ENCODE measurements around the gene PITPNM1.
"Not testable (repeated sequence)": the region's sequence is repeated elsewhere in the genome, so short reads cannot be mapped to it uniquely, and the experiment has no call there.

PITPNM1 gene

DNA sequence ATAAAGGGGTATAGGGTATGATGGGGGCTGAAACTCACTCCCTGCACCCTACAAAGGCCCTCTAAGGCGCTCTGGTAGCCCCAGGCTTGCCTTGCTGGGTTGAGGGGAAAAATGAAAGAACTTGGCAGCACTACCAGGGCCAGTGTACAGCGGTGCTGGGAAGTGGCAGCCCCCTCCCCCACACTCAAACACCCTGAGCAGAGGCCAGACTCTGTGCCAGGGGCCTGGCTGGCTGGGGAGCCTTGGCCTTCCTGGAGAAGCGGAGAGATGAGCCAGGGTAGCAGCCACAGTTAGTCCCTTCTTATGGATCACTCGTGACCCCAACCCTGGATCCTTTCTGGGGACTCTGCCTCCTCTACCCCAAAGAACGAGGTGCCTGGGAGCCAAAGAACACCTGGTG is 38.8 kb downstream of the PITPNM1 start:
- no peak for DNase-seq (ENCODE audit: low read depth in 2 of 2)

DNA sequence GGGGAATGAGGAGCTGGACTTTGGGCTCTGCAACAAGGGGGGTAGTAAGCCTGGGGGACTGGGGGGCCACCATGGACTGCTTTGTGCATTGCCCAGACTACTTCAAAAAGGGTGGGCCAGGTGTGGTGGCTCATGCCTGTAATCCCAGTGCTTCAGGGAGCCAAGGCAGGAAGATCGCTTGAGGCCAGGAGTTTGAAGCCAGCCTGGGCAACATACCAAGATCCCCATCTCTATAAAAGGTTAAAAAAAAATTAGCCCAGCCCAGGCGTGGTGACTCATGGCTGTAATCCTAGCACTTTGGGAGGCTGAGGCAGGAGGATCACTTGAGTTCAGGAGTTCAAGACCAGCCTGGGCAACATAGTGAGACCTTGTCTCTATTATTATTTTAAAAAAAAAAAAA is 39.6 kb downstream of the PITPNM1 start:
- not testable (repeated sequence) for DNase-seq (ENCODE audit: low read depth in 2 of 2)

DNA sequence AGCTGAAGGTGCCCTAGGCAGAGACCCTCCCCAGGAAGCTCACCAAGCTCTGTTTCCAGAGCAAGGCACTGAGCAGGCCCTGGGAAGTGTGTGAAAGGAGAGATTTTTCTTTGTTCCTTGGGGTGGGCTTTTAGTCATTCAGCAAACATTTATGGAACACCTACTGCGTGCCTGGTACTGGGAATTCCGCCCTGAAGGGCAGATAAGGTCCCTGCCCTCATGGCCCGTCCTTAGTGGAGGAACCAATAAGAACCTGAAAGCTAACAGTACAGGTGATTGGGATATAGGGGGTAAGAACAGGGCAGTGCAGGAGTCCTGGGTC is 40.0 kb downstream of the PITPNM1 start:
- DNase-seq (ENCODE audit: low read depth in 2 of 2), result no peak

DNA sequence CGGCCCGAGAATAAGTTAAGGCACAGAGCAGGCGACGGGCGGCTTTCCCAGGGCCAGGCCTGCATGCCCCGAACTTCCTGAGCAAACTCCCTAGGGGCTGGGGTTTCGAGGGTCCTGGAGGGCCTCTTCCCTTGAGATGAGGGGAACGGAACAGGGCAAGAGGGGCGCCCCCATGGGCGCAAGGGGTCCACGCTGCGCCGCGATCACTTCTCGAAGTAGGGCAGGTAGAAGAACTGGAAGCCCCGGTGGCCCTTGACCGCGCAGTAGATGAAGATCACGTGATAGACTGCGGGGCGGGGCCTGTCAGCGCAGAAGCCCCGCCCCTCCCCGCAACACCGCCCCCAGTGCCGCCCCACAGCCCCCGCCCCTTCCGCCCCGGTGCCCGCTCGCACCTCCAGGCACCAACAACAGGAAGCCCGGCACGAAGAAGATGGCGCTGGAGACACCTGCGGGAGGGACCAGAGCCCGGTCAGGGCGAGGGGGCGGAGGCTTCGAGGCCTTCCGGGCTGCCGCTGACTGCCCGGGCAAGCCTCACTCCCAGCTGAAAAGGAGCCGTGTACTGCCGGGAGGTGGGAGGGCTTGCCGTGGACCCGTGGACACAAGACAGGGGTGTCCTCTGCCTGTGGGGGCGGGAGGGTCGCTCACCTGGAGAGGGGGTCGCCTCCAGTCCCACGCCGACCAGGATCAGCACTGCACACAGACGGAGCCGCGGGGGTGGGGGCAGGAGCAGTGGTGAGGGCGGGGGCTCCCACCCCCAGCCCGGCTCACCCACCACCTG is 40.6 kb downstream of the PITPNM1 start:
- peak; percentile 75 to 84 for DNase-seq (ENCODE audit: low read depth in 2 of 2)

DNA sequence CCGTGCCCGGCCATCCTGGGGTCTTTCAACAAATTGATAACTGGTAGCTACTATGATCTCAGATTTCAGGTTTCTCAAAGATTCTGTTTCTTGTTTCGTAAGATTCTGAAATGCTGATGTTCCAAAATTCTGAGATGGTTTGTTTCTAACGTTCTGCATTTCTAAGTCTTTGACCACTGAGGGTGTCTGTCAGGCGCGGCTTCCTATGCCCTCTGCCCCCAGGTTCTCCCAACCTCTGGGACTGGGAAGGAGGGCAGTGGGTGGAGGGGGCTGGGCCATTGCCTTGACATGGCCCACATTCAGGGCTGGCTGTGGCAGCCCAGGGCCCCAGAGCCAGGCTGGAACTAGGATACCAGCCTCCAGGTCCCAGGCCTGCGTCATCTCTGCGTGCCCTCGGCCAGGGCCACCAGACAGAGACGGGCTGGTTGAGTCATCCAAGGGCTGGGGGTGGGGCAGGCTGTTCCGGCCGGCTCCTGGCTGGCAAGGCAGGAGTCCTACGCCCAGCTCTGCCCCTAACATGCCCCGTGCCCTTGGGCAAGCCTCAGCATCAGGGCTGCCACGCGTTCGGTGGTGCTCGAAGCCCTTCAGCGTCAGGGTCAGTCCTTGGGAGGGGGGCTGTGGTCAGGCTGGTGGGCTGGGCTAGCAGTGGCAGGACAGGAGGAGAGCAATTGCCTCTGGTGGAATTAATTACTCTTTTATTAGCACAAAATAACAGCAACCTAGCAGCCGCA is 41.3 kb downstream of the PITPNM1 start:
- DNase-seq (ENCODE audit: low read depth in 2 of 2), result no peak

DNA sequence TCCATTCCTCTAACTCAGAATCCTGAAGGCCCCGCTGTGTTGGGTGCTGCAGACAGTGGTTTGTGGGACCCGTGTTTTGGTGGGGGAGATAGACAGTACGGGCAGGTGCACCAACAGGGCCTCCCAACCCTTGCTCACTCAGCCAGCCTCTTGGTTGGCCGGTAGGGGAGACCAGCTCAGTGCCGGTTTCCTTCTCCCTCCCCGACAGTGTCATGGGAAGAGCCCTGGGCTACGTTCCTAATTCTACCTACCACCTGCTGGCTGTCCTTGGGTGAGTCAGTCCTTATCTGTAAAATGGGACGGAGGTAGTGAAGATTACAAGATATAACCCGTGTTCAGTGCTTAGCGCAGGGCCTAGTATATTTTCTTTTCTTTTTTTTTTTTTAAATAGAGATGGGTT is 42.0 kb downstream of the PITPNM1 start:
- DNase-seq (ENCODE audit: low read depth in 2 of 2), result no peak

DNA sequence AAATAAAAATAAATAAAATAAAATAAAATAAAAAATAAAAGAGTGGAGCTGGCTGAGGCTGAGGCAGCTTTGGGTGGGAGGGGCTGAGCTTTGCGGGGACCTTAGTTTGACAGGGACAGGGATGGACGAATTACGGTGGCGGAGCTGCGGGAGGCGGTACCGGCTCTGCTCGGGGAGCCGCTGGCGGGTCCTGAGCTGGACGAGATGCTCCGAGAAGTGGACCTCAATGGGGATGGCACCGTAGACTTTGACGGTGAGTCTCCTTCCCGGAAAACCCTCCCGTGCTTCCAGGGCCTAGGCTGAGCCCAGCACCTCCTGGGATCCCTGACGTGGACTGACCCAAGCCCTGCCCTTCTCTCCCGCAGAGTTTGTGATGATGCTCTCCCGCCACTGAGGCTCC is 46.9 kb downstream of the PITPNM1 start:
- DNase-seq (ENCODE audit: low read depth in 2 of 2), result no peak

DNA sequence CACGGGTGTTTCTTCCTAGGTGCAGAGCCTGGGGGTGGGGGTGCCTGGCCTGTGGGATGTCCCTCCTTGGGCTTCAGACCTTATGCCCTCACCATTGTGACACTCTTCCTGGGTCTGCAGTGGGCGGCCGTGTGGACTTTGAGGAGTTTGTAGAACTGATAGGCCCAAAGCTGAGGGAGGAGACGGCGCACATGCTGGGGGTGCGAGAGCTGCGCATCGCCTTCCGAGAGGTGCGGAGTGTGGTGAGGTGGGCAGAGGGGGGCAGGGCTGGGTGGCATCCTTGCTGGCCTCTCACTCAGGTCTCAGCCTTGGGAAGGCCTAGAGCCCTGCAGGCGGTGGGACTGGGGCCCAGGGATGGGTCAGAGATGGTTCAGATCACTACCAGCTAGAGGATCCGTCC is 47.7 kb downstream of the PITPNM1 start:
- no peak for DNase-seq (ENCODE audit: low read depth in 2 of 2)

DNA sequence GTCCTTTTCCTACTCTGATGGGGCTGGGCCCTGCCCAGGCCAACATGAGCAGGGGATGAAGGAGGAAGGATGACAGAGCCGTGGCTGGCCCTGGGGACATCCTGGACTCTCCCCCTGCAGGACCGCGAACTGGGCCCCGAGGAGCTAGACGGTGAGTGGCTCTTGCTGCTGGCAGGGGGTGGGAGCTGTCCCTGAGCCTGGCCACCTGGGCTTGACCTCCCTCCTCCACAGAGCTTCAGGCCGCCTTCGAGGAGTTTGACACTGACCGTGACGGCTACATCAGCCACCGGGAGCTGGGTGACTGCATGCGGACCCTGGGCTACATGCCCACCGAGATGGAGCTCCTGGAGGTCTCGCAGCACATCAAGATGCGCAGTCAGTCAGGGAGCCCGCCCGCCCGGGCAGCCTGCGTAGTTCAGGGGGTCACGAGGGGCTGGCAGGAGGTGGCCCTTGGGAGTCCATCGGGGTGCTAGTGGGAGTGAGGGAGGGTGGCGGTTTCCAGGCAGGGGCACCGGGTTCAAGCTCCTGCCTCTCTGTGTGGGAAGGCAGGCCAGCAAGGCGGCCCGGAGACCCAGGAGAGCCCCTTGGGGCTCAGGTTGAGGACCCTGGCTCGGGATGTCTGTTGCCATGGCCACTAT is 49.0 kb downstream of the PITPNM1 start:
- no peak for DNase-seq (ENCODE audit: low read depth in 2 of 2)

DNA sequence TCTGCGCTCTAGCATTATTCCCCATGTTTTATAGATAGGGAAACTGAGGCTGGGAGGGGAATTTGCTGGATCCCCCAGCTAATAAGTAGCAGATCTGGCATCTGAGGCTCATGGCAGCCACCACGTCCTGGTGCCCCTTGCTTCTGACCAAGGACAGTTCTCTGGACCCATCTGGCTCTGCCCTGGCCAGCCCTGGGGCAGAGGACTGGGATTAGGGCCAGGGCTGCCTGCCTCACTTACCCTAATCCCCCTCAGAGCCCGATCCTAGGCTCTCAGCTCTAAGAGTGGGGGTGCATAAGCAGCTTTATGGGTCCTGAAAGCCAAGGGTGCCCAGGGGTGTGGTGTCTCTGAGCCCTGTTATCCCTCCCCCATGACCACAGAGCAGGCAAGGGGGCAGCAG is 50.1 kb downstream of the PITPNM1 start, which contains the start of gene CABP4:
Gene CABP4 (plus strand): TSS at position 301 of the 400 bp plus-strand sequence. CDS start 70 bp downstream, at position 371.
- DNase-seq (ENCODE audit: low read depth in 2 of 2), result no peak

DNA sequence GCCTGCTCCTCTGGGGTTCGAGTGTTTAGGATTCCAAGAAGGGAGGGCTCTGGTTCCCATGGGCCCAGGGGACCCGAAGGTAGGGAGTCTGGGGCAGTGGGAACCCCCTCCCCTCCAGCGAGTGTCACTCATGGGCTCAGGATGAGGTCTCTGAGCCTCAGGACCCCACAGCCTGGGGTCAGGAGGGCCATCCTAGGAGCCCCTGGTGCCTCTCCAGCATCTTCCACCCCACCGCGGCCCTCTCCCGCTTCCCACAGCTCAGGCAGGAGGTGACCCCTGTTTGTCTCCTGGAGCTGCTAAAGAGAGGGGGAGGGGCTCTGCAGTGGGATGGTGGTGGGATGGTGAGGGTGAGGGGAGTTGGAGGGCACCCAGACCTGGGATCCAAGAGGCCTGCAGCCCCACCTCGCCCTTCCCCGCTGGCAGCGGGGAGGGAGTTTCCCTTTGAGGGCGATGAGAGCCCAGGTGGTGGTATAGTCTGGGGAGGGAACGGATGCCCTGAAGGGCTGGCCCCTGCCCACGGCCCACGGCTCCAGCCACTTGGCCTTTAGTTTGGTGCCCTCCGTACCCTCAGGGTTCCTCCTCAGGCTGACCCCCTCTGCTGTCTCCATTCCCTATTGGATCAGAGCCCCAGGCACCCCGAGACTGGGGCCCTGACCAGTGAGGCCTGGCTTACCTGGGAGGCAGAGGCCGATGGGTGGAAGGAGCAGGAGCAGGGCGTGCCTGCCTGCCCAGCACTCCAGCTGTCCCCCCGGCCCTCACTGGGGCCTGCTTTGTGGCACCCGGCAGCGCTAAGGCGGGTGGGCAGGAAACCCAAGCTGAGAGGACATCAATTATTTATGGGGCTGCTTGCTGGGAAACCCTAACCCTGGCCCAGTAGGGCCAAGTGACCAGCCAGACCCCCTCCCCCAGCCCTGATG is 51.1 kb downstream of the PITPNM1 start:
- DNase-seq (ENCODE audit: low read depth in 2 of 2), result no peak

DNA sequence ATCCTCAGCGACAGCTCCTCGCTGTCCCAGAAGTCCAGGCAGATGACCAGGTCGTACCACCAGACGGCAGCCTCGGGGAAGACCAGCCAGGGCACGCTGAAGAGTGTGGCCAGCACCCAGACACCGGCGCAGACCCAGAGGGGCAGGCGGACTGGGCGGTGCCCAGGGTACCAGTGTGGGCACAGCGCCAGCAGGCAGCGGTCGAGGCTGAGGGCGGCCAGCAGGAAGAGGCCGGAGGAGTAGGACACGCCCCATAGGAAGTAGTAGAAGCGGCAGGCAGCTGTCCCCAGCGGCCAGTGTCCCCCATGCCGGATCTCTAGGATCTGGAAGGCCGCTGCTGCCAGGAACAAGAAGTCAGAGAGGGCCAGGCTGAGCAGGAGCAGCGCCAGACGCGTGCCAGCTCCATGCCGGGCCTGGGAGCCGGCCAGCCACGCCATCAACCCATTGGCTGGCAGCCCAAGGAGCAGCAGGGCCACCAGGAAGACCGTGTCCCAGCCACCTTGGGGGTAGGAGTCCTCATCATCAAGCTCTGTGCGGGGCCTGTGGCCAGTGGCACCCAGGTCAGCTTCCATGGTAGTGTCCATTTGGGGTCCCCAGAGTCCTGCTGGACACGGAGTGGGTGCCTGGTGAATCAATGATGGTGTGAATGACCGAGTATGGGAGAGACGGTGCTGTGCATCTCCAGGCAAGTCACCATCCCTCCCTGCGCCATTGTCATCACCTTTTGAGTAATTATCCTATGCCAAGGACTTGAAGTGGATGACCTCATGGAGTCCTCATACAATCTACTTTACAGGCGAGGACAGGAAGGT is 52.8 kb downstream of the PITPNM1 start, which contains the start of gene GPR152:
Gene GPR152 (minus strand): TSS at position 589 of the 812 bp plus-strand sequence. CDS start 5 bp downstream, at position 584.
- no peak for DNase-seq (ENCODE audit: low read depth in 2 of 2)

DNA sequence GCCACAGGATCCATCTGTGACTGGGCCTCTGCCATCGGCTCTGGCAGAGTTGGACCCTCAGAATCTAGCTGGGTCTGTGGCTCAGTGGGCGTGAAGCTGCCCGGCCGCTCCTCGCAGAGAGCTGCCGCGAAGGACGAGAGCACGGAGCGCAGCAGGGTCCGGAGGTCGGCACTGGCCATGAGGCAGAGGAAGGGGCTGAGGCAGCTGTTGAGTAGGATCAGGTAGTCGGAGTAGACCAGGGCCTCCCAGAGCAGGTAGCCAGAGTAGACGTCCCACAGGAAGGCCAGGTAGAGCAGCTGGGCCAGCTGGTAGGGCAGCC is 53.5 kb downstream of the PITPNM1 start:
- DNase-seq (ENCODE audit: low read depth in 2 of 2), result no peak

DNA sequence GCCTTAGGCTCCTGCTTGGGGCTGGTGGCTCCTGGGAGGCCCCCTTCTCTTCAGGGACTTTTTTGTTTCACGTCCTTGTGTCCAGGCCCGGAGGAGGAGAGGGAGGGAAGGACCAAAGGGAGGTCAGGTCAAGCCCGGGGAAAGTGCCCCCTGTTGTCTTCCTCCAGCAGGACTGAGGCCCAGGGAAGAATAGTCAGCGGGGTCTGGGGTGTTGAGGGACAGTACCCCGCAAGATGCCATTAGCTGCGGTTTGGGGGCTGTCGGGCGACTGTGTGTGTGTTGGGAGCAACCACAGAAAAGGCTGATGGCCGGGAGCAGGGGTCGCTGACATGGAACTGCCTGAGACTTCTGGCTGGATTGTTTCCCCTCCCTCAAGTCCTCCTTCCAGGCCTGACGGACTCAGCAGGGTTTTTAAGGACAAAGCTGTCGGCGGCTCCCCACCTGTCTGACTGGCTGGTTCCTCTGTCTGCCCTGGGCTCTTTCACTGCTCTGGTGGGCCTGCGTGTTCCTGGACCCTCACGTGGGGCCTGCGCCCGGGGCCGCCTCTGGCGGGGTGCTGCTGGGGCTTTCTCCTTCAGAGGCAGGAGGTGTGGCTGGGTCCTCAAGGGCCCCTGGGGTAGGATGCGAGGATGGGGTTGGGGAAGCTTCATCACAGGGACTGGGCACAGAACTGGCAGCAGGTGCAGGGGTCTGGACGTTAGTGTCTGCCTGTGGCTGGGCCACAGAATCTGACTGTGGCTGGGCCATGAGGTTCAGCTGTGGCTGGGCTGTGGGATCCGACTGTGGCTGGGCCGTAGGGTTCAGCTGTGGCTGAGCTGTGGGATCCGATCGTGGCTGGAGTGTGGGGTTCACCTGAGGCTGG is 54.1 kb downstream of the PITPNM1 start:
- no peak for DNase-seq (ENCODE audit: low read depth in 2 of 2)

DNA sequence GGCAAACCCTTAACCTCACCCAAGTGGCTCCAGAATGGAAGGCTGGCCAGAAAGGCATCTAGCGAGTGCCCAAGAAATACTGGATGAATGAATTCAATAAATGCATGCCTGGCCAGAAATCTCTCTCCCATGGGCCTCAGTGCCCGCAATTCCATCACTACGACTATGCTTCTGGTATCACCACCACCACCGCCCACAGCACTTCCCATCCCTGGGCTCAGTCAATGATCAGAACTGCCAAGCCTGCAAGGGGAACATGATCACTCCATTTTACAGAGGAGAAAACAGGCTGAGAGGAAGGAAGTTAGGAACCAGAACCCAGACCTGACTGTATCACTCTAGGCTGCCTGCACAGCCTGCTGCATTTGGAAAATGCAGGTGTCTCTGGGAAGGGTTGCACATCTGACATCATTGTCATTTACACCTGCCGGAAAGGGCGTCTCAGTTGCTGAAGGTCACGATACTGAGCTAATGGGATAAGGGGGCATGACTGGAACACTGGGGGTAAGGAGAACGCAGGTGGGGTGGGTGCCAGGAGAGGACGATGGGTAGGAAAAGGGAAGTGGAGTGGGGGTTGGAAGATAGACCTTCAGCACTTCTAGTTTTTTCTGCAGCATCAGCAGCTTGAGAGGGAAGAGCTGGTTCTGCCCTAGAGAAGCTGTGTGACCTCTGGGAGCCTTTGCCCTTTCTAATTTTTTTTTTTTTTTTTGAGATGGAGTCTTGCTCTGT is 55.9 kb downstream of the PITPNM1 start:
- no peak for DNase-seq (ENCODE audit: low read depth in 2 of 2)

DNA sequence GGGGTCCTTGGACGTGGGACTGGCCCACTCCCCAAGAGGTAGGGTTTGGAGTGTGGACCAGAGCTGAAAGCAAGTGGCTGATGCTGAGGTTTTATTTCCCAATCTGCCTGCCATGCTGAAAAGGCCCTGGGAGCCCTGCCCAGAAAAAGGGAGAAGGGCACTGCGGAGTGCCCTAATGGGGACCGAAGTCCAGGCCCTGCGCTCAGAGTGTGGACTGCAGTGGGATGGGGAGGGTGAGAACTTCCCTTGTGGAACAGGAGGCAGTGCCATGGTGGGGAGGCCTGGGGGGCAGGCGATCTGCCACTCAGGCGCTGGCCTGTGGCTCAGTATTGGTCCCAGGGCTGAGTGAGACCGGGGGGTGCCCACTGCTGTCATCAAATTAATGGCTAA is 56.9 kb downstream of the PITPNM1 start:
- DNase-seq (ENCODE audit: low read depth in 2 of 2), result no peak

DNA sequence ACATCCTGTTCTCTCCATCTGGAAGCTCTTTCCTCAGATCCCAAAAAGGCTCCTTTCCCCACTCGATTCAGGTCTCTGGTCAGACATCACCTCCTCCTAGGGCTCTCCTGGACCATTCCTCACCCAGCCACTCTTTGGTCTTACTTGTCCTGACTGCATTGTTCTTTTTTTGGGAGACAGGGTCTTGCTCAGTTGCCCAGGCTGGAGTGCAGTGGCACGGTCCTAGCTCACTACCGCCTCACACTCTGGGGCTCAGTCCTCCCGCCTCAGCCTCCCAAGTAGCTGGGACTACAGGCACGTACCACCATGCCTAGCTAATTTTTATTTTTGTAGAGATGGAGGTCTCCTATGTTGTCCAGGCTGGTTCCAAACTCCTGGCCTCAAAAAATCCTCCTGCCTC is 59.6 kb downstream of the PITPNM1 start:
- DNase-seq (ENCODE audit: low read depth in 2 of 2), result no peak

DNA sequence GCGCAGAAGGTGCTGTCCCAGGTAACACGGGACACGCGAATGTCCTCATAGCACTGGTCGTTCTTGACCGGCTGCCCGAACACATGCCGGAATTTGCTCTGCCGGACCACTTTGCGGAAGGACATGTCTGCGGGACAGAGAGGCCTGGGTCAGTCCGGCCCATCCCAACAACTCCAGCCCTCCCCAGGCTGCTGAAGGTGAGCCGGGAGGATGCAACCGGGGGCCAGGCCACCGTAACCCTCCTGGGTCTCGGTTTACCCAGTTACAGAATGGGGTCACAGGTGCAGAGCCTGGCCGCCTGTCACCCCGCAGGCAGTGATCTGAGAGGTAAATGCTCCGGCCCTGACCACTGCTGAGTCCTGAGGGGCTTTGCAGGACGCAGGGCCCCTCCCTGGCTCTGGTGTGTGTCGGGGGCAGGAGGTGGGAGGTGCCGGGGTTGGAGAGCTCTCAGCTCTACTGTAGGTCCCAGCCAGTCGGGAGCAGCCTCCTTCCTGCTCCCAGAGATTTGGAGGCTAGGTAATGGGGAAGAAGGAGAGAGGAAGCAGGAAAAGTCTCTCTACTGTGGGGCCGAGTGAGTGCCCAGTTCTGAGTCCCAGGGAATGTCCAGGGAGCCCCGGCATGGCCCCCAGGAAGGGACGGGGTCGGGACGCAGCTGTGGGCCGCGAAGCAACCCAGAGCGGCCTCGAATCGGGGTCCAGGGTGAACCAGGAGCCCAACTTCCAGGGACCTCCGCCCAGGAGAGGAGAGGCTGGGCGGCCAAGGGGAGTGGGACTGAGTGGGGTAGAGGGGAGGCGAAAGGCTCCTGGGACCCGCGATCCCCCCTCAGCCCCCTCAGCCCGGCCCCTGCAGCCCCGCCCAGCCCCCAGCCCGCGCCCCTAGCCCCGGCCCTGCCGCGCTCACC is 62.4 kb downstream of the PITPNM1 start:
- no peak for DNase-seq (ENCODE audit: low read depth in 2 of 2)
